Sigmoid colon (tissue), 7 donors: ENCODE results near the gene NDOR1. TPM values are rescaled to one million over a fixed set of nuclear protein-coding genes. Genes with fewer than 3 reads are reported as not detected.
A peak's percentile ranks its signal among the peaks of the same experiment; 100 is the strongest.

ENCODE experiments used
- DNase-seq: peaks from one replicate; pipeline ENCODE4 v3.0.0-alpha.2; 2019
- H3K27ac ChIP-seq, 4 donors: fragments of 200-600 bp; sonication (generic); one replicate each; pipeline ENCODE4 v1.5.1; 2016 to 2019; ENCODE audit warnings: mild to moderate bottlenecking in 1 of 4
- H3K27me3 ChIP-seq, 3 donors: fragments of 200-600 bp; sonication (generic); one replicate each; pipeline ENCODE4 v1.5.1; 2019; ENCODE audit warnings: mild to moderate bottlenecking in 1 of 3
- H3K36me3 ChIP-seq, 4 donors: fragments of 200-600 bp; sonication (generic); one replicate each; pipeline ENCODE4 v1.5.1; 2016 to 2019
- H3K4me1 ChIP-seq, 4 donors: fragments of 200-600 bp; sonication (generic); one replicate each; pipeline ENCODE4 v1.5.1; 2017 to 2019
- H3K4me3 ChIP-seq, 4 donors: fragments of 200-600 bp; sonication (generic); one replicate each; pipeline ENCODE4 v1.5.1; 2017 to 2019; ENCODE audit warnings: mild to moderate bottlenecking in 2 of 4, moderate library complexity in 1 of 4
- H3K9me3 ChIP-seq, 4 donors: fragments of 200-600 bp in 3 of 4; sonication (generic) in 3 of 4; one replicate each; pipeline versions ENCODE4 v1.5.1 to v1.6.1; 2013 to 2019
- CTCF ChIP-seq, 4 experiments: fragments of 450-650 bp in 3 of 4; fragments of 200-600 bp in 1 of 4; IDR thresholded peaks; one replicate each; pipeline ENCODE4 v1.5.1; 2016 to 2019; ENCODE audit warnings: antibody characterized with exemption in 4 of 4, mild to moderate bottlenecking in 3 of 4, moderate library complexity in 2 of 4
- EP300 ChIP-seq, 4 donors: sonication (generic); formaldehyde crosslinking; IDR thresholded peaks; one replicate each; pipeline ENCODE4 v1.6.1; 2017; ENCODE audit warnings: antibody characterized with exemption in 4 of 4
- POLR2A ChIP-seq, 2 donors: fragments of 450-650 bp; IDR thresholded peaks; one replicate each; pipeline ENCODE4 v1.6.1; 2016; ENCODE audit warnings: antibody characterized with exemption in 2 of 2, mild to moderate bottlenecking in 2 of 2, moderate library complexity in 2 of 2
- POLR2AphosphoS5 ChIP-seq, 4 donors: sonication (generic); formaldehyde crosslinking; IDR thresholded peaks; one replicate each; pipeline ENCODE4 v1.6.1; 2017; ENCODE audit warnings: antibody characterized with exemption in 4 of 4
- WGBS, 2 donors: extraction: QIAGEN DNeasy Blood & Tissue Kit; methylation state at CpG; one replicate each; pipeline ENCODE4 v1.1.7; 2013; 5-methylcytosine and 5-hydroxymethylcytosine counted together
- intact Hi-C: fragments of 100-400 bp; cut with DNase I; formaldehyde crosslinking; loops from one replicate; pipeline ENCODE4 v1.15.1; 2023
- polyA plus RNA-seq, 3 donors: library from polyadenylated mRNA; stranded (reverse); fragments of 200-250 nt; gene quantifications; one replicate each; pipeline ENCODE4 v1.2.3, GENCODE V29; 2013
- total RNA-seq, 4 donors: library from RNA; depleted of rRNA; stranded (reverse); fragments of >200 nt; gene quantifications; one replicate each; pipeline ENCODE4 v1.1.0, GENCODE V29; 2016
- donor health status: healthy with polysubstance abuse.
- donor health status: Bipolar disorder and iron deficiency.
- donor health status: healthy.

The NDOR1 gene
- total and polyA plus RNA-seq, 7 donors = 3.8 to 20.2 (median 5.4) TPM

- 72 to 73% methylated on average over 18 of the region's 18 CpGs for WGBS, 2 donors
- DNase-seq = no peak
- intact Hi-C loops = loop anchor here (5.0 kb wide), 1 partner anchor 48 kb away; the partner anchor contains the start of genes ANAPC2 and SSNA1
- no peak overlapping the region for H3K4me3 ChIP-seq
- no peaks in the 10 kb centered on the region for H3K36me3 ChIP-seq
- H3K9me3 ChIP-seq = no peaks in the 10 kb centered on the region
- peaks cover 23 to 52% (median 51%) of the 10 kb centered on the region in 3 donors for H3K27me3 ChIP-seq
- H3K4me1 ChIP-seq = peaks cover 0 to 41% (median 35%) of the 10 kb centered on the region in 4 donors
- no peak overlapping the region for H3K27ac ChIP-seq
- TF ChIP-seq CTCF (IDR thresholded peaks at IDR 0.05) = no peak
These were observed 29.4 kb downstream of the NDOR1 start for GRCh38 chr9:137234758-137235423.

- no peaks in the 10 kb centered on the region for H3K9me3 ChIP-seq
- no peaks in the 10 kb centered on the region for H3K36me3 ChIP-seq
- H3K27me3 ChIP-seq = peaks cover 16 to 44% (median 43%) of the 10 kb centered on the region in 3 donors
- 74 to 75% methylated on average over 35 of the region's 35 CpGs for whole genome bisulfite sequencing, 2 donors
- intact Hi-C loops = loop anchor here (5.0 kb wide), 1 partner anchor 48 kb away; the partner anchor contains the start of genes ANAPC2 and SSNA1
- TF ChIP-seq CTCF (IDR thresholded peaks at IDR 0.05) (no peak), EP300 (IDR thresholded peaks at IDR 0.05) (no peak), POLR2A (IDR thresholded peaks at IDR 0.05) (no peak), POLR2AphosphoS5 (IDR thresholded peaks at IDR 0.05) (no peak)
- H3K27ac ChIP-seq = no peak overlapping the region
- no peak for DNase-seq
- H3K4me1 ChIP-seq = peaks cover 0 to 45% (median 39%) of the 10 kb centered on the region in 4 donors
- peak overlapping the region; percentile 18 to 34 (median 25) for H3K4me3 ChIP-seq
These were observed 30.1 kb downstream of the NDOR1 start for GRCh38 chr9:137235424-137236237.

GRCh38 chr9:137236238-137236935 lies 30.9 kb downstream of the NDOR1 start:
- peak; percentile 93 for DNase-seq
- 10 to 13% methylated on average over 31 of the region's 31 CpGs for WGBS, 2 donors
- no peak for TF ChIP-seq EP300 (IDR thresholded peaks at IDR 0.05)
- TF ChIP-seq CTCF (IDR thresholded peaks at IDR 0.05) = peak; percentile 98 to 100 (median 98)
- TF ChIP-seq POLR2A (IDR thresholded peaks at IDR 0.05) = no peak
- Histone ChIP-seq H3K9me3 (no peaks in the 10 kb centered on the region), H3K27ac (no peak overlapping the region), H3K27me3 (peaks cover 12 to 37% (median 36%) of the 10 kb centered on the region in 3 donors), H3K4me3 (peak overlapping the region; percentile 18 to 34 (median 25)), H3K36me3 (no peaks in the 10 kb centered on the region), H3K4me1 (peaks cover 2 to 45% (median 39%) of the 10 kb centered on the region in 4 donors)
- intact Hi-C loops = loop anchor here (5.0 kb wide), 1 partner anchor 49 kb away; the partner anchor contains the start of genes ANAPC2 and SSNA1

GRCh38 chr9:137236936-137237421 lies 31.5 kb downstream of the NDOR1 start:
- Histone ChIP-seq H3K36me3 (no peaks in the 10 kb centered on the region), H3K9me3 (no peaks in the 10 kb centered on the region), H3K27me3 (peaks cover 12 to 31% (median 30%) of the 10 kb centered on the region in 3 donors), H3K4me3 (peak overlapping the region in 2 of 4 donors; percentile 23 to 34), H3K4me1 (peaks cover 2 to 49% (median 41%) of the 10 kb centered on the region in 4 donors), H3K27ac (no peak overlapping the region)
- DNase-seq = no peak
- intact Hi-C loops = loop anchor here (5.0 kb wide), 1 partner anchor 50 kb away; the partner anchor contains the start of genes ANAPC2 and SSNA1
- WGBS, 2 donors = 23 to 35% methylated on average over 11 of the region's 11 CpGs
- TF ChIP-seq POLR2AphosphoS5 (IDR thresholded peaks at IDR 0.05) = no peak
- no peak for TF ChIP-seq EP300 (IDR thresholded peaks at IDR 0.05)
- TF ChIP-seq CTCF (IDR thresholded peaks at IDR 0.05) = no peak
- no peak for TF ChIP-seq POLR2A (IDR thresholded peaks at IDR 0.05)
